K562 (cell line): ENCODE results near the gene NECTIN2. TPM values are rescaled to one million over a fixed set of nuclear protein-coding genes. Genes with fewer than 3 reads are reported as not detected.

Experiments
- ADNP ChIP-seq: fragments of 200-800 bp; sonication (Bioruptor generic); IDR thresholded peaks from 2 replicates; pipeline ENCODE4 v1.6.1; 2016; ENCODE audit warnings: missing genetic modification characterization, missing compliant biosample characterization
- CBX5 ChIP-seq: IDR thresholded peaks from 2 replicates; pipeline ENCODE4 v1.6.1; 2014; ENCODE audit warnings: low read depth, borderline replicate concordance
- HLTF ChIP-seq: fragments of 450-650 bp; IDR thresholded peaks from 2 replicates; pipeline ENCODE4 v1.6.1; 2016
- POLR3A ChIP-seq: IDR thresholded peaks from 2 replicates; pipeline ENCODE4 v1.6.1; 2011; ENCODE audit warnings: borderline replicate concordance, mild to moderate bottlenecking, moderate library complexity; ENCODE audit not compliant: insufficient read length, insufficient read depth; ENCODE audit errors: extremely low read depth
- STAT5B ChIP-seq: fragments of 250-450 bp; sonication (Bioruptor Pico); IDR thresholded peaks from 2 replicates; pipeline ENCODE4 v1.8.0; 2021; ENCODE audit warnings: mild to moderate bottlenecking, inconsistent platforms
- ZNF584 ChIP-seq: fragments of 200-800 bp; sonication (Bioruptor generic); IDR thresholded peaks from 2 replicates; pipeline ENCODE4 v1.6.1; 2016; ENCODE audit warnings: low read depth, mild to moderate bottlenecking, missing genetic modification characterization, missing compliant biosample characterization
- ZSCAN32 ChIP-seq: fragments of 450-650 bp; formaldehyde crosslinking; IDR thresholded peaks from 2 replicates; pipeline ENCODE4 v1.4.0; 2020; ENCODE audit warnings: mild to moderate bottlenecking, moderate library complexity
- polyA plus RNA-seq, 8 experiments: library from polyadenylated mRNA; depleted of rRNA in 4 of 8; stranded (reverse) in 5 of 8; unstranded in 3 of 8; fragments of >200 nt; fragmentation: Nextera tagmentation in 2 of 8; fragmentation: Illumina TruSeq in 1 of 8; extraction: Ambion mirVana in 2 of 8; extraction: Trizol in 1 of 8; gene quantifications; 2 replicates each; pipeline versions ENCODE4 v1.2.1 to v1.2.3, GENCODE V29; 2011 to 2014; ENCODE audit warnings: inconsistent platforms in 1 of 8, missing spikeins in 1 of 8
- total RNA-seq, 7 experiments: library from RNA; depleted of rRNA in 6 of 7; stranded (reverse); fragments of >200 nt in 6 of 7; fragmentation: Illumina TruSeq in 2 of 7; extraction: Trizol in 2 of 7; gene quantifications; 2 replicates each; pipeline versions ENCODE4 v1.2.1 to v1.2.3, GENCODE V29; 2011 to 2021; ENCODE audit warnings: low replicate concordance in 1 of 7
- TF ChIP-seq, protein P1 (sequence below): sonication (generic); formaldehyde crosslinking; IDR thresholded peaks from 2 replicates; pipeline ENCODE4 v1.9.0; 2022; ENCODE audit warnings: mild to moderate bottlenecking, missing genetic modification reagents
- TF ChIP-seq, protein P2 (sequence below): fragments of 450-650 bp; IDR thresholded peaks from 2 replicates; pipeline ENCODE4 v1.6.1; 2016; ENCODE audit warnings: mild to moderate bottlenecking
- TF ChIP-seq, protein P3 (sequence below): fragments of 250-450 bp; sonication (Bioruptor Pico); IDR thresholded peaks from 2 replicates; pipeline ENCODE4 v1.5.0; 2021; ENCODE audit warnings: mild to moderate bottlenecking, borderline replicate concordance
- TF ChIP-seq, protein P4 (sequence below): sonication (generic); formaldehyde crosslinking; IDR thresholded peaks from 2 replicates; pipeline ENCODE4 v1.8.1; 2023; ENCODE audit warnings: mild to moderate bottlenecking, missing genetic modification reagents
- TF ChIP-seq, protein P5 (sequence below): fragments of 250-450 bp; sonication (Bioruptor Pico); IDR thresholded peaks from 2 replicates; pipeline ENCODE4 v1.8.0; 2022; ENCODE audit warnings: inconsistent platforms
- TF ChIP-seq, protein P6 (sequence below): fragments of 450-650 bp; formaldehyde crosslinking; IDR thresholded peaks from 2 replicates; pipeline ENCODE4 v1.4.0; 2020; ENCODE audit warnings: mild to moderate bottlenecking, moderate library complexity
- TF ChIP-seq, protein P7 (sequence below): fragments of 450-650 bp; IDR thresholded peaks from 2 replicates; pipeline ENCODE4 v1.6.1; 2016

NECTIN2 gene
- total and polyA plus RNA-seq, 9 of the 15 experiments (the other 6 are each of a cell fraction or from before 2014, with no cell fraction given) = 3.9 to 94.9 (median 34.9) TPM

DNA sequence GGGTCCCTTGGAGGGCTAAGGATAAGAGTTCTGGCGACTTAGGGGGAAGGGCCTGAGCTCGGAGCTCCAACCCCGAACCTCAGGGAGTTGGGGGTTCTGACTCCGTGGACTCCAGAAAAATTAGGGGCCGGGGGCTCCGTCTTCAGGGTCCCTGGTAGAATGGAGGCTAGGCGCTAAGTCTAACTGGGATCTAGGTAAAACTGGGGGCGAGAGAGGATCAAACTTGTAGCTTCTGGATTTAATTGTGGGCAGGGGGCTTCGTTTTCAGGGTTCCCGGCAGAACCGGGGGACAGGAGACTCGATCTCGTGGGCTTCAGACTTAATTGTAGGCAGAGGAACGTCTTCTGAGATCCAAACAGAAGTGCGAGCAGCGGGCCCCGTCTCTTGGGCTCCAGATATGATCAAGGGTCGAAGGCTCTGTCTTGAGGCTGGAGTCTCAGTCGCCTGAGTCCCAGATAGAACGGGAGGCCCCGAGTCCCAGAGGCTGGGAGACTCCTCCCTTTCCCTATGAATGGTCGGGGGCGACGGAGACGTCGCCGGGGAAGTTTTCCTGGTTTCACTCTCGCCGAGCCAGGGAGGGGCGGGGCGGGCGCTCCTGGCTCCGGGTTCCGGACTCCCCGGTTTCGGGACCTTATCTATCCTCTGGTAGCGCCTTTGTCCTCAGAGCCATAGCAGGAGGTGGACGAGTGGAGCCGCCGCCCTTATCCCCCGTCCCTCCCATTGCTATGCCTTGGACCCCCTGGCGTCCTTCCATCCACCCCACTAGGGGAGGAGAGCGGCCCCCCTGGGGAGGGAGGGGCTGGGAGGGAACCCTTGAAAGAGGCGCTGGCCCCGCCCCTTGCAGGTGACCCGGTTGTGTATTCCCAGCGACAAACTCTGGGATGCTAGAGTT, 1.3 kb downstream of the NECTIN2 start (continued):
- no peak for TF ChIP-seq ADNP (tag)
- TF ChIP-seq, protein P1, sequence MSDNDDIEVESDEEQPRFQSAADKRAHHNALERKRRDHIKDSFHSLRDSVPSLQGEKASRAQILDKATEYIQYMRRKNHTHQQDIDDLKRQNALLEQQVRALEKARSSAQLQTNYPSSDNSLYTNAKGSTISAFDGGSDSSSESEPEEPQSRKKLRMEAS (CRISPR knock-in tag) = 0 out of 2 replicates have a peak, but pooled peaks have one; percentile 4
- no peak for TF ChIP-seq POLR3A
- TF ChIP-seq, protein P2, sequence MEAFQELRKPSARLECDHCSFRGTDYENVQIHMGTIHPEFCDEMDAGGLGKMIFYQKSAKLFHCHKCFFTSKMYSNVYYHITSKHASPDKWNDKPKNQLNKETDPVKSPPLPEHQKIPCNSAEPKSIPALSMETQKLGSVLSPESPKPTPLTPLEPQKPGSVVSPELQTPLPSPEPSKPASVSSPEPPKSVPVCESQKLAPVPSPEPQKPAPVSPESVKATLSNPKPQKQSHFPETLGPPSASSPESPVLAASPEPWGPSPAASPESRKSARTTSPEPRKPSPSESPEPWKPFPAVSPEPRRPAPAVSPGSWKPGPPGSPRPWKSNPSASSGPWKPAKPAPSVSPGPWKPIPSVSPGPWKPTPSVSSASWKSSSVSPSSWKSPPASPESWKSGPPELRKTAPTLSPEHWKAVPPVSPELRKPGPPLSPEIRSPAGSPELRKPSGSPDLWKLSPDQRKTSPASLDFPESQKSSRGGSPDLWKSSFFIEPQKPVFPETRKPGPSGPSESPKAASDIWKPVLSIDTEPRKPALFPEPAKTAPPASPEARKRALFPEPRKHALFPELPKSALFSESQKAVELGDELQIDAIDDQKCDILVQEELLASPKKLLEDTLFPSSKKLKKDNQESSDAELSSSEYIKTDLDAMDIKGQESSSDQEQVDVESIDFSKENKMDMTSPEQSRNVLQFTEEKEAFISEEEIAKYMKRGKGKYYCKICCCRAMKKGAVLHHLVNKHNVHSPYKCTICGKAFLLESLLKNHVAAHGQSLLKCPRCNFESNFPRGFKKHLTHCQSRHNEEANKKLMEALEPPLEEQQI = no peak
- TF ChIP-seq, protein P3, sequence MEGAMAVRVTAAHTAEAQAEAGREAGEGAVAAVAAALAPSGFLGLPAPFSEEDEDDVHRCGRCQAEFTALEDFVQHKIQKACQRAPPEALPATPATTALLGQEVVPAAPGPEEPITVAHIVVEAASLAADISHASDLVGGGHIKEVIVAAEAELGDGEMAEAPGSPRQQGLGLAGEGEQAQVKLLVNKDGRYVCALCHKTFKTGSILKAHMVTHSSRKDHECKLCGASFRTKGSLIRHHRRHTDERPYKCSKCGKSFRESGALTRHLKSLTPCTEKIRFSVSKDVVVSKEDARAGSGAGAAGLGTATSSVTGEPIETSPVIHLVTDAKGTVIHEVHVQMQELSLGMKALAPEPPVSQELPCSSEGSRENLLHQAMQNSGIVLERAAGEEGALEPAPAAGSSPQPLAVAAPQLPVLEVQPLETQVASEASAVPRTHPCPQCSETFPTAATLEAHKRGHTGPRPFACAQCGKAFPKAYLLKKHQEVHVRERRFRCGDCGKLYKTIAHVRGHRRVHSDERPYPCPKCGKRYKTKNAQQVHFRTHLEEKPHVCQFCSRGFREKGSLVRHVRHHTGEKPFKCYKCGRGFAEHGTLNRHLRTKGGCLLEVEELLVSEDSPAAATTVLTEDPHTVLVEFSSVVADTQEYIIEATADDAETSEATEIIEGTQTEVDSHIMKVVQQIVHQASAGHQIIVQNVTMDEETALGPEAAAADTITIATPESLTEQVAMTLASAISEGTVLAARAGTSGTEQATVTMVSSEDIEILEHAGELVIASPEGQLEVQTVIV (CRISPR knock-in tag) = no peak
- TF ChIP-seq, protein P4, sequence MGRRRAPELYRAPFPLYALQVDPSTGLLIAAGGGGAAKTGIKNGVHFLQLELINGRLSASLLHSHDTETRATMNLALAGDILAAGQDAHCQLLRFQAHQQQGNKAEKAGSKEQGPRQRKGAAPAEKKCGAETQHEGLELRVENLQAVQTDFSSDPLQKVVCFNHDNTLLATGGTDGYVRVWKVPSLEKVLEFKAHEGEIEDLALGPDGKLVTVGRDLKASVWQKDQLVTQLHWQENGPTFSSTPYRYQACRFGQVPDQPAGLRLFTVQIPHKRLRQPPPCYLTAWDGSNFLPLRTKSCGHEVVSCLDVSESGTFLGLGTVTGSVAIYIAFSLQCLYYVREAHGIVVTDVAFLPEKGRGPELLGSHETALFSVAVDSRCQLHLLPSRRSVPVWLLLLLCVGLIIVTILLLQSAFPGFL (CRISPR knock-in tag) = no peak
- TF ChIP-seq ZNF584 (CRISPR knock-in tag) = no peak
- TF ChIP-seq, protein P5, sequence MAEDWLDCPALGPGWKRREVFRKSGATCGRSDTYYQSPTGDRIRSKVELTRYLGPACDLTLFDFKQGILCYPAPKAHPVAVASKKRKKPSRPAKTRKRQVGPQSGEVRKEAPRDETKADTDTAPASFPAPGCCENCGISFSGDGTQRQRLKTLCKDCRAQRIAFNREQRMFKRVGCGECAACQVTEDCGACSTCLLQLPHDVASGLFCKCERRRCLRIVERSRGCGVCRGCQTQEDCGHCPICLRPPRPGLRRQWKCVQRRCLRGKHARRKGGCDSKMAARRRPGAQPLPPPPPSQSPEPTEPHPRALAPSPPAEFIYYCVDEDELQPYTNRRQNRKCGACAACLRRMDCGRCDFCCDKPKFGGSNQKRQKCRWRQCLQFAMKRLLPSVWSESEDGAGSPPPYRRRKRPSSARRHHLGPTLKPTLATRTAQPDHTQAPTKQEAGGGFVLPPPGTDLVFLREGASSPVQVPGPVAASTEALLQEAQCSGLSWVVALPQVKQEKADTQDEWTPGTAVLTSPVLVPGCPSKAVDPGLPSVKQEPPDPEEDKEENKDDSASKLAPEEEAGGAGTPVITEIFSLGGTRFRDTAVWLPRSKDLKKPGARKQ (CRISPR knock-in tag) = no peak
- no peak for TF ChIP-seq CBX5
- TF ChIP-seq STAT5B (CRISPR knock-in tag) = no peak
- TF ChIP-seq ZSCAN32 (CRISPR knock-in tag) = no peak
- TF ChIP-seq, protein P6, sequence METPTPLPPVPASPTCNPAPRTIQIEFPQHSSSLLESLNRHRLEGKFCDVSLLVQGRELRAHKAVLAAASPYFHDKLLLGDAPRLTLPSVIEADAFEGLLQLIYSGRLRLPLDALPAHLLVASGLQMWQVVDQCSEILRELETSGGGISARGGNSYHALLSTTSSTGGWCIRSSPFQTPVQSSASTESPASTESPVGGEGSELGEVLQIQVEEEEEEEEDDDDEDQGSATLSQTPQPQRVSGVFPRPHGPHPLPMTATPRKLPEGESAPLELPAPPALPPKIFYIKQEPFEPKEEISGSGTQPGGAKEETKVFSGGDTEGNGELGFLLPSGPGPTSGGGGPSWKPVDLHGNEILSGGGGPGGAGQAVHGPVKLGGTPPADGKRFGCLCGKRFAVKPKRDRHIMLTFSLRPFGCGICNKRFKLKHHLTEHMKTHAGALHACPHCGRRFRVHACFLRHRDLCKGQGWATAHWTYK (CRISPR knock-in tag) = no peak
- TF ChIP-seq, protein P7, sequence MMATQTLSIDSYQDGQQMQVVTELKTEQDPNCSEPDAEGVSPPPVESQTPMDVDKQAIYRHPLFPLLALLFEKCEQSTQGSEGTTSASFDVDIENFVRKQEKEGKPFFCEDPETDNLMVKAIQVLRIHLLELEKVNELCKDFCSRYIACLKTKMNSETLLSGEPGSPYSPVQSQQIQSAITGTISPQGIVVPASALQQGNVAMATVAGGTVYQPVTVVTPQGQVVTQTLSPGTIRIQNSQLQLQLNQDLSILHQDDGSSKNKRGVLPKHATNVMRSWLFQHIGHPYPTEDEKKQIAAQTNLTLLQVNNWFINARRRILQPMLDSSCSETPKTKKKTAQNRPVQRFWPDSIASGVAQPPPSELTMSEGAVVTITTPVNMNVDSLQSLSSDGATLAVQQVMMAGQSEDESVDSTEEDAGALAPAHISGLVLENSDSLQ = no peak
- no peak for TF ChIP-seq HLTF
